Activated T-cell treated with anti-CD3 and anti-CD28 coated beads, Interleukin-2, amount 50 U/mL, for 72 hours (primary cell): Measurements from ENCODE around the gene PSPC1. TPM values are rescaled to one million over a fixed set of nuclear protein-coding genes. Genes with fewer than 3 reads are reported as not detected.
"Not testable (repeated sequence)": the region's sequence is repeated elsewhere in the genome, so short reads cannot be mapped to it uniquely, and the experiment has no call there.

Experiments used
- ATAC-seq, 2 donors: fragments of 150-1000 bp; cut with Tn5 transposase; replicated peaks in 1 of 2; 2 replicates each; pipeline ENCODE4 v1.10.0; 2021; ENCODE audit warnings: moderate library complexity in 2 of 2, mild to moderate bottlenecking in 1 of 2
- DNase-seq, 2 donors: peaks; one replicate each; pipeline ENCODE4 v3.0.0; 2021 to 2022; ENCODE audit warnings: mixed read lengths in 1 of 2
- H3K27ac Mint-ChIP-seq: one replicate; pipeline ENCODE4 v1.8.0; 2022; ENCODE audit warnings: mild to moderate bottlenecking, moderate library complexity, mixed read lengths
- H3K27me3 Mint-ChIP-seq: one replicate; pipeline ENCODE4 v1.8.0; 2022; ENCODE audit warnings: low read depth, mixed read lengths
- H3K36me3 Mint-ChIP-seq, 2 donors: one replicate each; pipeline ENCODE4 v1.8.0; 2022; ENCODE audit warnings: mixed read lengths in 2 of 2, mild to moderate bottlenecking in 1 of 2; ENCODE audit not compliant: insufficient read depth in 2 of 2
- H3K4me1 Mint-ChIP-seq: one replicate; pipeline ENCODE4 v1.8.0; 2022; ENCODE audit warnings: low read depth, mixed read lengths
- H3K4me3 Mint-ChIP-seq, 2 donors: one replicate each; pipeline ENCODE4 v1.8.0; 2022; ENCODE audit warnings: mild to moderate bottlenecking in 2 of 2, mixed read lengths in 2 of 2, moderate library complexity in 2 of 2
- H3K9me3 Mint-ChIP-seq, 2 donors: one replicate each; pipeline ENCODE4 v1.8.0; 2022; ENCODE audit warnings: mixed read lengths in 2 of 2
- total RNA-seq, 2 donors: library from RNA; stranded (reverse); gene quantifications; one replicate each; pipeline ENCODE4 v1.2.3, GENCODE V29; 2022

Gene PSPC1
- total RNA-seq, 2 donors from 2014 or later: 51.0 to 52.7 TPM

DNA sequence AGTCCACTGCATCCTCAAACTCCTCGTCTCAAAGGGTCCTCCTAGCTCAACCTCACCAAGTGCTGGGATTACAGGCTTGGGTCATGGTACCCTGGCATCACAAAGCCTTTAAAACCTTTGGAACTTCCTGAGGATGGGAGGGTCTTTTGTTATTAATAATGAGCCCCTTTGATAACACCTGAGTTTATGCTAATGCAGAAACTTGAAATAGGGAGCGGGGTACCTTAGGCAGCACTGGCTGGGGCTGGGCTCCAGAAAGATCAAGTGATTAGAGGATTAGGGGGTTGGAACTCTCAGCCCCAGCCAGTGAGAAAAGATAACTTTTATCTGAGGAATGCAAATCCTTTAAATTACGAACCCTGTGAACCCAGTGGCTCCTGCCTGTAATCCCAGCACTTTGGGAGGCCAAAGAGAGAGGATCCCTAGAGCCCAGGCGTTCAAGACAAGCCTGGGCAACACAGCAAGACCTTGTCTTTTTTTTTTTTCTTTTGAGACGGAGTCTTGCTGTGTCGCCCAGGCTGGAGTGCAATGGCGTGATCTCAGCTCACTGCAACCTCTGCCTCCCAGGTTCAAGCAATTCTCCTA lies 9.3 kb upstream of the PSPC1 start:
- Mint-ChIP-seq H3K4me3 (no peak overlapping the region), H3K4me1 (no peaks in the 10 kb centered on the region), H3K27ac (no peak overlapping the region), H3K36me3 (no peaks in the 10 kb centered on the region), H3K9me3 (no peaks in the 10 kb centered on the region), H3K27me3 (no peaks in the 10 kb centered on the region)
- DNase-seq: no peak
- ATAC-seq: no peak

DNA sequence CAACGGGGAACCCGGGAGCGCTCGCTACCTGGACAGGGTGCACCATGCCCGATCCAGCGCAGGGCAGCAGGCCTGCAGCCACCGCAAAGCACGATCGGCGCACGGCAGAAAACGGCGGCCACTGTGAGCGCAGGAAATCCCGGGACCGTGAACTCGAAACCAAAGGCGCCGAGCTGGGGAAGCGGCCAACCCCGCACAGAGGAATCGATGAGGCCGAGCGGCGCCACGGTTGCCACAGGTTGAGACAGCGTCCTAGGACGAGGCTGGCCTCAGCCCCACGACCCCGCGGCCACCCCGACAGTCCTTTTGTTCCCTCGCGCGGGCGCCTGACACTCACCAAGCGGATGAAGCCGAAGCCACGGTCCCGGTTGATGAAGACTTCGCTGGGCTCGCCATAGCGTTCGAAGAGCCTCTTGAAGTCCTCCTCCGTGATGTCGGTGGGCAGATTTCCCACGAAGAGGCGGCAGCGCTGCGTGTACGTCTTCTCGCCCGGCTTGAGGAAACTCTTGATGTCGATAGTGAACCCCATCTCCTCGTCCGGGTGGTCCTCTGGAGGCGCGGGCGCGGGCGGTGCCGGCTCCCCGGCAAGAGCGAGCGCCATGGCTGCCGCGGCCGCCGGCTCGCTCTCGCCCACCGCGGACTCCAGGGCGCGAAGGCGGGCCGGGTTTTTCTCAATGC lies 557 bp downstream of the PSPC1 start:
- H3K4me1 Mint-ChIP-seq: peaks cover 5% of the 10 kb centered on the region
- H3K27ac Mint-ChIP-seq: peak overlapping the region; percentile 99
- peaks cover 3 to 5% of the 10 kb centered on the region in 2 donors for H3K36me3 Mint-ChIP-seq
- H3K9me3 Mint-ChIP-seq: no peaks in the 10 kb centered on the region
- ATAC-seq (peak; percentile 61 to 62), DNase-seq (peak; percentile 70 to 71)
- peak overlapping the region; percentile 94 to 98 for H3K4me3 Mint-ChIP-seq
- H3K27me3 Mint-ChIP-seq: no peaks in the 10 kb centered on the region

DNA sequence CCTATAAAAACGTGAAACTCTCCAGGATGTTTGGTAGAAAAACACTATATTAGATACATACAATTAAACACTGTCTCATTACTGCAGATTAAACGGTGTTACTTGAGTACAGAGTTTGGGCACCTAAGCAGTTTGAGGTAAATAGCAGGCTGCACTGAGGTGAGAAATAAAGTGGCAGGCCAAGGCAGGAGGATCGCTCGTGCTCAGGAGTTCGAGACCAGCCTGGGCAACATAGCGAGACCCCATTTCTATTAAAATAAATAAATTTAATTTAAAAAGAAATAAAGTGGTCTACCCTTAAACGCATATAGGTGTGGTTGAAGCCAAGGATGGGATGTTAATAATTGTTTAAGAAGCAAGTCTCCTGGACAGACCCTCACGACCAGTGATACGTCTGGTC lies 1.2 kb downstream of the PSPC1 start:
- no peaks in the 10 kb centered on the region for H3K27me3 Mint-ChIP-seq
- peak overlapping the region; percentile 94 to 98 for H3K4me3 Mint-ChIP-seq
- DNase-seq: no peak
- peak overlapping the region; percentile 88 for H3K27ac Mint-ChIP-seq
- H3K4me1 Mint-ChIP-seq: peaks cover 5% of the 10 kb centered on the region
- H3K9me3 Mint-ChIP-seq: no peaks in the 10 kb centered on the region
- H3K36me3 Mint-ChIP-seq: peaks cover 3 to 5% of the 10 kb centered on the region in 2 donors
- ATAC-seq: no peak

DNA sequence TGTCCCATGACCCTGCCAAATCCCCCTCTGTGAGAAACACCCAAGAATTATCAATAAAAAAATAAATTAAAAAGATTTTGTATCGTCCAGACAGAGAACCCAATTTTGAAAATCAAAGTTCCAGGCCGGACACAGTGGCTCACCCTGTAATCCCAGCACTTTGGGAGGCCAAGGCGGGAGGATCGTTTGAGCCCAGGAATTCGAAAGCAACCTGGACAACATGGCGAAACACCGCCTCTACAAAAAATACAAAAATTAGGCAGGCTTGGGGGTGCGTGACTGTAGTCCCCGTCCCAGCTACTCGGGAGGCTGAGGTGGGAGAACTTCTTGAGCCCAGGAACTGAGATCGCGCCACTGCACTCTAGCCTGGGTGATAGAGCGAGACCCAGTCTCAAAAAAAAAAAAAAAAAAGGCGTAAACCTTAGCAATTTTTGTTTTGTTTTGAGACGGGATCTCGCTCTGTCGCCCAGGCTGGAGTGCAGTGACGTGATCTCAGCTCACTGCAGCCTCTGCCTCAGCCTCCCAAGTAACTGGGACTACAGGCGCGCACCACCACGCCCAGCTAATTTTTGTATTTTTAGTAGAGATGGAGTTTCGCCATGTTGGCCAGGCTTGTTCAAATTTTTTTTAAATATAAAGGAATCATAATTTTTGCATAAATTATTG lies 1.9 kb downstream of the PSPC1 start:
- H3K4me1 Mint-ChIP-seq, H3K9me3 Mint-ChIP-seq, H3K36me3 Mint-ChIP-seq, DNase-seq, H3K27me3 Mint-ChIP-seq, ATAC-seq: not testable (repeated sequence)
- H3K4me3 Mint-ChIP-seq: peak overlapping the region; percentile 94 to 98
- H3K27ac Mint-ChIP-seq: peak overlapping the region; percentile 88

DNA sequence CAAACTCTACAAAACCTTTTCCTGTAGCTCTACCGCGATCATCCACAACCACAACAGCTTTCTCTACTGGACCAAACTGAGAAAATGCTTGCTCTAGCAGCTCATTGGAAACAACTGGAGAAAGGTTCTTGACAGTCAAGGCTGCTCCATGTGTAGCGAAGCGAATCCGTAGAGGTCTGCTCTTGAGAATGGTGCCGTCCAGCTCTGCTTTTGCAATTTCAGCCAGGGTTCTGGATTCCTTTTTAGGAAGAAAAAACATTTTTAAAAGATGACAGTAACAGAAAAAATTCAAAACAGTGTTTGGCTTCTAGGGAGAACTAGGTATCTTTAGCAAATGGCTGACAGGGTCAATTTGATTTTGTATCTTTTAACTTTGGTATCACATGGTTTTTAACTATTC lies 10.4 kb downstream of the PSPC1 start:
- no peaks in the 10 kb centered on the region for H3K27me3 Mint-ChIP-seq
- ATAC-seq (no peak), DNase-seq (no peak)
- H3K4me3 Mint-ChIP-seq: no peak overlapping the region
- no peak overlapping the region for H3K27ac Mint-ChIP-seq
- H3K36me3 Mint-ChIP-seq: peaks cover 0 to 38% of the 10 kb centered on the region in 2 donors
- H3K9me3 Mint-ChIP-seq: no peaks in the 10 kb centered on the region
- peaks cover 48% of the 10 kb centered on the region for H3K4me1 Mint-ChIP-seq

DNA sequence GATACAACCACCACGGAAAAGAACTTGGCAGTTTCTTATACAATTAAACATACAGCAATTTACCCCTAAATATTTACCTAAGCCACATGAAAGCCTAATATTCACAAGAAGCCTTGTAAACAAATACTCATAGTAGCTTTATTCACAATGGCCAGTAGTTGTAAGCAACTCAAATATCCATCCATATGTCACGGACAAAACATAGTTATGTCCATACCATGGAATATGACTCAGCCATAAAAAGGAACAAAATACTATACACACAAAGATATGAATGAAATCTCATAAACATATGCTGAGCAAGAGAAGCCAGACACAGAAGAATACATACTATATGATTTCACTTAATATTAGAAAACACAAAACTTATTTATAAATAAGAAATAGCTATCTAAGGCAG lies 12.9 kb downstream of the PSPC1 start:
- Mint-ChIP-seq H3K27ac (no peak overlapping the region), H3K4me1 (peaks cover 43% of the 10 kb centered on the region), H3K4me3 (no peak overlapping the region), H3K9me3 (no peaks in the 10 kb centered on the region), H3K36me3 (peaks cover 2 to 43% of the 10 kb centered on the region in 2 donors), H3K27me3 (no peaks in the 10 kb centered on the region)
- ATAC-seq: no peak
- DNase-seq: no peak

DNA sequence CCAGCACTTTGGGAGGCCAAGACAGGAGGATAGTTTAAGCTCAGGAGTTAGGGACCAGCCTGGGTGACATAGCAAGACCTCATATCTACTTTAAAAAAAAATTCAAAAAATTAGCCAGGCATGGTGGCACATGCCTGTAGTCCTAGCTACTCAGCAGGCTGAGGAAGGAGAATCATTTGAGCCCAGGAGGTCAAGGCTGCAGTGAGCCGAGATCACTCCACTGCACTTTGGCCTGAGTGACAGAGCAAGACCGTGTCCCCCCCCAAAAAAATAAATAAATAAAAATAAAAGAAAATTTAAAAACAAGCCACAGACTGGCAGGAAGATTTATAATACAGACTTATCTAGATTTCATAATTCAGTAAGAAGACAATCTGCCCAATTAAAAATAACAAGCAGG lies 14.8 kb downstream of the PSPC1 start:
- H3K27me3 Mint-ChIP-seq: no peaks in the 10 kb centered on the region
- H3K4me1 Mint-ChIP-seq: peaks cover 47% of the 10 kb centered on the region
- H3K4me3 Mint-ChIP-seq: peak overlapping the region in 1 of 2 donors; percentile 16

DNA sequence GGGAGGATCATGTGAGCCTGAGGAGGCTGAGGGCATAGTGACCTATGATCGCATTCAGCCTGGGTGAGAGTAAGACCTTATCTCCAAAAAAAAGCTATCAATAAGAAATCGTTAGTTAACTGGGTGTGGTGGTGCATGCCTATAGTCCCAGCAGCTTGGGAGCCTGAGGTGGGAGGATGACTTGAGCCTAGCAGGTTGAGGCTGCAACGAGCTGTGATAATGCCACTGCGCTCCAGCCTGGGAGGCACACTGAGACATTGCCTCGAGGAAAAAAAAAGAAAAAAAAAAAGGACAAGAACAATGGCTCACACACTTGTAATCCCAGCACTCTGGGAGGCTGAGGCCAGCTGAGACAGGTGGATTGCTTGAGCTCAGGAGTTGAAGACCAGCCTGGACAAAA lies 16.2 kb downstream of the PSPC1 start:
- ATAC-seq: no peak
- no peaks in the 10 kb centered on the region for H3K27me3 Mint-ChIP-seq
- peaks cover 55% of the 10 kb centered on the region for H3K4me1 Mint-ChIP-seq
- no peak for DNase-seq
- peaks cover 7 to 48% of the 10 kb centered on the region in 2 donors for H3K36me3 Mint-ChIP-seq
- H3K9me3 Mint-ChIP-seq: no peaks in the 10 kb centered on the region
- H3K27ac Mint-ChIP-seq: peak overlapping the region; percentile 70
- H3K4me3 Mint-ChIP-seq: peak overlapping the region in 1 of 2 donors; percentile 31

More for the DNA sequence above, 14.8 kb downstream of the PSPC1 start:
- no peak for DNase-seq
- Mint-ChIP-seq H3K9me3 (no peaks in the 10 kb centered on the region), H3K27ac (peak overlapping the region; percentile 15), H3K36me3 (peaks cover 2 to 49% of the 10 kb centered on the region in 2 donors)
- no peak for ATAC-seq

DNA sequence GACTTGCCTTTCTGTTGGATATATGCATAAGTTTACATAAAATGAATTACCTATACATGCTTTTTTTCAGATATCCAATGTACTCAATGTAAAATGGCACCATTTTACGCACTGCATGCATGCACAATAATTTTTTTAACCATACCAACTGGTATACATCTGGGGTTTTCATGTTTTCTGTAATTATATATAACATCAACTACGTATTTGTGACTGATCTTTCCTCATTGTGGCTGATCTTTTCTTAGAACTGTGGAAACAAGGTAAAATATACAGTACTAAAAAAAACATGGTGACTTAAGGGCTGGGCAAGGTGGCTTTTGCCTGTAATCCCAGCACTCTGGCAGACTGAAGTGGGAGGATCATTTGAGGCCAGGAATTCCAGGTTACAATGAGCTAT lies 18.5 kb downstream of the PSPC1 start:
- Mint-ChIP-seq H3K27ac (peak overlapping the region; percentile 15), H3K9me3 (no peaks in the 10 kb centered on the region), H3K4me3 (no peak overlapping the region), H3K36me3 (peaks cover 9 to 36% of the 10 kb centered on the region in 2 donors), H3K27me3 (no peaks in the 10 kb centered on the region), H3K4me1 (peaks cover 53% of the 10 kb centered on the region)
- ATAC-seq (peak; percentile 34 to 38), DNase-seq (no peak)

DNA sequence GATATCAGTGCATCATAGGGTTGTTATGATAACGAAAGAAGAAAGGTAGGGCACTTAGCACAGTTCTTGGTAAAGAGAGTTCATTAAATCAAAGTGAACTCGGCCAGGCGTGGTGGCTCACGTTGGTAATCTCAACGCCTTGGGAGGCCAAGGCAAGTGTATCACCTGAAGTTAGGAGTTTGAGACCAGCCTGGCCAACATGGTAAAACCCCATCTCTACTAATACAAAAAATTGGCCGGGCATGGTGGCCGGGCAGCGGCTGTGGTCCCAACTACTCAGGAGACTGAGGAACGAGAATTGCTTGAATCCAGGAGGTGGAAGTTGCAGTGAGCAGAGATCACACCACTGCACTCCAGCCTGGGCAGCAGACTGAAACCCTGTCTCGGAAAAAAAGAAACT lies 19.1 kb downstream of the PSPC1 start:
- DNase-seq (no peak), ATAC-seq (no peak)
- peaks cover 52% of the 10 kb centered on the region for H3K4me1 Mint-ChIP-seq
- H3K4me3 Mint-ChIP-seq: no peak overlapping the region
- H3K36me3 Mint-ChIP-seq: peaks cover 9 to 41% of the 10 kb centered on the region in 2 donors
- no peak overlapping the region for H3K27ac Mint-ChIP-seq
- H3K9me3 Mint-ChIP-seq: no peaks in the 10 kb centered on the region
- no peaks in the 10 kb centered on the region for H3K27me3 Mint-ChIP-seq

DNA sequence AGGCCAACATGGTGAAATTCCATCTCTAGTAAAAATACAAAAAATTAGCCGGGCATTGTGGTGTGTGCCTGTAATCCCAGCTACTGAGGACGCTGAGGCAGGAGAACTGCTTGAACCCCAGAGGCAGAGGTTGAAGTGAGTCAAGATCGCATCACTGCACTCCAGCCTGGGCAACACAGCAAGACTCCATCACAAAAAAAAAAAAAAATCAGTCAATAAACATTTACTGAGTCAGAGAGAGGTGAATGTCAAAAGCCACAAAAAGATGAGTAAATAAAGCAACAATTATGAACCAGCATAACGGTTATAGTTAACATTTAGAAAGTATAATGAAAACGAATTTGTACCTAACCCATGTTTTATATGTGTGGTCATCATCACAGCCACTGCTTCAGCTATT lies 23.1 kb downstream of the PSPC1 start:
- ATAC-seq: no peak
- Mint-ChIP-seq H3K27me3 (no peaks in the 10 kb centered on the region), H3K36me3 (peaks cover 9 to 31% of the 10 kb centered on the region in 2 donors), H3K4me1 (peaks cover 32% of the 10 kb centered on the region), H3K4me3 (no peak overlapping the region), H3K9me3 (no peaks in the 10 kb centered on the region), H3K27ac (no peak overlapping the region)
- no peak for DNase-seq

DNA sequence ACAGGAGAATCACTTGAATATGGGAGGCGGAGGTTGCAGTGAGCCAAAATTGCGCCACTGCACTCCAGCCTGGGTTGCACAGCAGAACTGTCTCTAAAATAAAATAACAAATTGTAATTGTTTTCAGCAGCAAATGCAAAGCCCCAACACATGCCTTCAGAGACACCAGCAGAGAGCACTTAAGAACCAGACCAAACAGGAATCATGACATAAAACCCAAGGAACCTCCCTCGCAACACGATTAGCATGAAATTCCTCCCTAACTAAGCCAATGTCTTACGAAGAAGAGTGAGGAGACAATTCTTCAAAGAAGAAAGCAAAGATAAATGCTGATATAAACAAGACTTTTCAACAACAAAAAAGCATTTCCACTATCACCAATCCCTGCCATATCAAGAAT lies 40.1 kb downstream of the PSPC1 start:
- Mint-ChIP-seq H3K4me1 (peaks cover 5% of the 10 kb centered on the region), H3K36me3 (peaks cover 4 to 25% of the 10 kb centered on the region in 2 donors), H3K4me3 (no peak overlapping the region), H3K27me3 (no peaks in the 10 kb centered on the region), H3K9me3 (no peaks in the 10 kb centered on the region), H3K27ac (no peak overlapping the region)
- ATAC-seq (no peak), DNase-seq (no peak)

DNA sequence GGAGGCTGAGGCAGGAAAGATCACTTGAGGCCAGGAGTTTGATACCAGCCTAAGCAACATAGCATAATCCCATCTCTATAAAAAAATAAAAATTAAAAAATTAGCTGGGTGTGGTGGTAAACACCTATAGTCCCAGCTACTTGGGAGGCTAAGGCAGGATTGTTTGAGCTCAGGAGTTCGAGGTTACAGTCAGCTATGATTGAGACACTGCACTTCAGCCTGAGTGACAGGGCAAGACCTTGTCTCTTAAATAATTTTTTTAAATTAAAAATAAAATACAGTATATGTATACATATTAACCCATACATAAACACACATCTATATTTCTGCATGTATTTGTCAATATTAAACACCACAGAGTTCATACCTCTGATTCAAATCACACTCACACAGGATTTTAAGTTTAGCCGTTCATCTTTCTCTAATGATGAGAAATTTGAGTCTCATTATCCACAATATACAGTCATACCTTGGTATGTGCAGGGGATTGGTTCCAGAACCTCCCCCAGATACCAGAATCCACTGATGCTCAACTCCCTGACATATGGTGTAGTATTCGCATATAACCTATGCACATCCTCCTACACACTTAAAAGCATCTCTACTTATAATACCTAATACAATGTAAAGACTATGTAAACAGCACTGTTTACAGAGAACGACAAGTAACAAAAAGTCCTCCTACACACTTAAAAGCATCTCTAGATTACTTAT lies 44.7 kb downstream of the PSPC1 start:
- H3K27me3 Mint-ChIP-seq: no peaks in the 10 kb centered on the region
- DNase-seq (no peak), ATAC-seq (no peak)
- H3K4me1 Mint-ChIP-seq: no peaks in the 10 kb centered on the region
- H3K4me3 Mint-ChIP-seq: no peak overlapping the region
- peaks cover 4 to 34% of the 10 kb centered on the region in 2 donors for H3K36me3 Mint-ChIP-seq
- no peak overlapping the region for H3K27ac Mint-ChIP-seq
- no peaks in the 10 kb centered on the region for H3K9me3 Mint-ChIP-seq
